Activated CD4-positive, alpha-beta T cell treated with anti-CD3 and anti-CD28 coated beads, Interleukin-2, Interleukin-4, amounts not matched to agents 100 ng/mL and 50 ng/mL, durations not matched to agents 16 hours and 8 hours (primary cell): ENCODE results near the gene ZNF207.
A peak's percentile ranks its signal among the peaks of the same experiment; 100 is the strongest.
"Not testable (repeated sequence)": the region's sequence is repeated elsewhere in the genome, so short reads cannot be mapped to it uniquely, and the experiment has no call there.

Source experiments
- DNase-seq: peaks from one replicate; pipeline ENCODE4 v3.0.0-alpha.2; 2020; ENCODE audit warnings: low spot score

Gene ZNF207

GRCh38 chr17:32349854-32350665 lies at the start of gene ZNF207:
TSS of gene ZNF207 (plus strand) at chr17:32350157. CDS start at chr17:32350286, 129 bp downstream.
- DNase-seq = peak; percentile 97

- DNase-seq = no peak
These were observed 47.9 kb upstream of the ZNF207 start for GRCh38 chr17:32302037-32302436.

GRCh38 chr17:32302860-32303649 lies 46.9 kb upstream of the ZNF207 start:
- no peak for DNase-seq

GRCh38 chr17:32303781-32304288 lies 46.1 kb upstream of the ZNF207 start:
- no peak for DNase-seq

GRCh38 chr17:32305049-32305448 lies 44.9 kb upstream of the ZNF207 start:
- DNase-seq = no peak

- DNase-seq = no peak
These were observed 42.3 kb upstream of the ZNF207 start for GRCh38 chr17:32307658-32308057.

- no peak for DNase-seq
These were observed 38.9 kb upstream of the ZNF207 start for GRCh38 chr17:32311028-32311536.

- no peak for DNase-seq
These were observed 35.3 kb upstream of the ZNF207 start for GRCh38 chr17:32314636-32315035.

- DNase-seq = no peak
These were observed 34.8 kb upstream of the ZNF207 start for GRCh38 chr17:32315171-32315570.

- not testable (repeated sequence) for DNase-seq
These were observed 33.3 kb upstream of the ZNF207 start for GRCh38 chr17:32316653-32317052.

GRCh38 chr17:32317353-32317752 lies 32.6 kb upstream of the ZNF207 start:
- no peak for DNase-seq

- no peak for DNase-seq
These were observed 31.9 kb upstream of the ZNF207 start for GRCh38 chr17:32318071-32318470.

- peak; percentile 86 for DNase-seq
These were observed 30.4 kb upstream of the ZNF207 start for GRCh38 chr17:32319548-32319905.

GRCh38 chr17:32320080-32320479 lies 29.9 kb upstream of the ZNF207 start:
- not testable (repeated sequence) for DNase-seq

- DNase-seq = no peak
These were observed 29.1 kb upstream of the ZNF207 start for GRCh38 chr17:32320847-32321246.

- no peak for DNase-seq
These were observed 26.9 kb upstream of the ZNF207 start for GRCh38 chr17:32323046-32323445.

- peak; percentile 63 for DNase-seq
These were observed 26.0 kb upstream of the ZNF207 start for GRCh38 chr17:32323811-32324491.

- no peak for DNase-seq
These were observed 22.0 kb upstream of the ZNF207 start for GRCh38 chr17:32327911-32328310.

GRCh38 chr17:32330147-32330546 lies 19.8 kb upstream of the ZNF207 start:
- DNase-seq = peak; percentile 57

GRCh38 chr17:32331243-32332040 lies 18.5 kb upstream of the ZNF207 start:
- DNase-seq = peak; percentile 77

- no peak for DNase-seq
These were observed 16.8 kb upstream of the ZNF207 start for GRCh38 chr17:32333187-32333586.
